Central memory CD8-positive, alpha-beta T cell (primary cell): ENCODE data around the gene SLC2A10.
A peak's percentile ranks its signal among the peaks of the same experiment; 100 is the strongest.

Experiments used
- ATAC-seq: fragments of 150-1000 bp; cut with Tn5 transposase; replicated peaks from 2 replicates; pipeline ENCODE4 v1.10.0; 2022; ENCODE audit warnings: mild to moderate bottlenecking, moderate FRiP score, moderate number of reproducible peaks; ENCODE audit not compliant: poor library complexity, severe bottlenecking; ENCODE audit errors: extremely low read depth
- DNase-seq, 2 donors: peaks; one replicate each; pipeline ENCODE4 v3.0.0; 2021; ENCODE audit warnings: low spot score in 2 of 2
- H3K27ac Mint-ChIP-seq: one replicate; pipeline ENCODE4 v1.8.0; 2022; ENCODE audit warnings: low read depth, mild to moderate bottlenecking, moderate library complexity, mixed read lengths
- H3K27me3 Mint-ChIP-seq: one replicate; pipeline ENCODE4 v1.8.0; 2022; ENCODE audit warnings: mixed read lengths
- H3K36me3 Mint-ChIP-seq: one replicate; pipeline ENCODE4 v1.8.0; 2022; ENCODE audit warnings: mild to moderate bottlenecking, moderate library complexity, mixed read lengths; ENCODE audit not compliant: insufficient read depth
- H3K4me1 Mint-ChIP-seq: one replicate; pipeline ENCODE4 v1.8.0; 2022; ENCODE audit warnings: mixed read lengths
- H3K4me3 Mint-ChIP-seq: one replicate; pipeline ENCODE4 v1.8.0; 2022; ENCODE audit warnings: mild to moderate bottlenecking, moderate library complexity, mixed read lengths
- H3K9me3 Mint-ChIP-seq: one replicate; pipeline ENCODE4 v1.8.0; 2022; ENCODE audit warnings: mixed read lengths

Gene SLC2A10

DNA sequence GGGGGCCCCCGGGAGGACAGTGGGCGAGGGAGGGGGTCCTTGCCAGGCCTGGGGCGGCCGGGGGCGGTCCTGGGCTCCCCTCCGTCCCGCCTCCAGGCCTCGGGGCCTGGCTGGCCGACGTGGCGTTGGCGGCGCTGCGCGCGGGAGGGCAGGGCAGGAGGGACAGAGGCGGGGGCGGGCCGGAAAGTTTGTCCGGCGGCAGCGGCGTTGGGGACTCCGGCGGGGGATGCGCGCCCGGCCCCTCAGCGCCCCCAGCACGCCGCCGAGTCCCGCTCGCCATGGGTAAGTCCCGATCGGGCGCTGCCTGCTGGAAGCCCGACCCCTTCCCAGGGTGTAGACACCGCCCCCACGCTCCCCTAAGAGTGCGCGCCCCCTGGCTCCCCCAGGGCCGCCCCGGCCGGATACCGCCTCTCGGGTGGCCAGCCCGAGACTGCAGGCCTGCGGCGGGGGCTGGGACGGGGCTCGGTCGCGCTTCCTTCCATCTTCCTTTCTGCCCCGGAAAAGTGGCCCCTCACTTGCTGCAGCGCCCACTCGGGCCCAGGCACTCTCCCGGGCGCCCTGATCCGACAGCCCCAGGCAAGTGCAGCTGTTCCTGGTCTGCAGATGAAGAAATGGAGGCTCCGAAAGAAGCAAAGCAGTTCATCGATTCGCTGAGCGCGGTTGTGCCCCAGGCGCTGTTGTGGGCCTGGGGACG, at the start of gene SLC2A10:
Gene SLC2A10 (plus strand): TSS at position 191 of the 694 bp plus-strand sequence. CDS start 88 bp downstream, at position 279.
- DNase-seq, result no peak
- H3K27ac Mint-ChIP-seq, result peak within 1 kb of the TSS; percentile 29
- no peaks in the 10 kb centered on the region for H3K9me3 Mint-ChIP-seq
- peaks cover 77% of the 10 kb centered on the region for H3K27me3 Mint-ChIP-seq
- H3K4me1 Mint-ChIP-seq, result peaks cover 15% of the 10 kb centered on the region
- ATAC-seq, result peak; percentile 6
- peaks cover 2% of the 10 kb centered on the region for H3K36me3 Mint-ChIP-seq
- H3K4me3 Mint-ChIP-seq, result peak within 1 kb of the TSS; percentile 57

DNA sequence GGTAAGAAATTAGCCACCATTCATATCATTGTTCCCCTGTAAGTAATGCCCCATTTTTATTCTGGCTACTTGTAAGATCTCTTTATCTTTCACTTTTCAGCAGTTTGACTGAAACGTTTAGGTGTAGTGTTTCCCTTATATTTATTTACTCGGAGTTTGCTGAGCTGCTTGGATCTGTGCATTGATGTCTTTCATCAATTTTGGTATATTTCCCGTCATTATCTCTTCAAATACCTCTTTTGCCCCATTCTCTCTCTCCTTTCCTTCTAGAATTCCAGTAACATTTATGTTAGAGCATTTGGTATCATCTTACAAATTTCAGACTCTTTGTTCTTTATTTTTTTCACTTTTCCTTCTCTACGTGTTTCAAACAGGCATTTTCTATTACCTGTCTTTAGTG, 49.0 kb upstream of the SLC2A10 start:
- no peak for ATAC-seq
- no peaks in the 10 kb centered on the region for H3K27me3 Mint-ChIP-seq
- H3K4me1 Mint-ChIP-seq, result no peaks in the 10 kb centered on the region
- H3K9me3 Mint-ChIP-seq, result no peaks in the 10 kb centered on the region
- DNase-seq, result no peak
- peaks cover under 1% of the 10 kb centered on the region for H3K36me3 Mint-ChIP-seq
- H3K27ac Mint-ChIP-seq, result no peak overlapping the region
- H3K4me3 Mint-ChIP-seq, result no peak overlapping the region

DNA sequence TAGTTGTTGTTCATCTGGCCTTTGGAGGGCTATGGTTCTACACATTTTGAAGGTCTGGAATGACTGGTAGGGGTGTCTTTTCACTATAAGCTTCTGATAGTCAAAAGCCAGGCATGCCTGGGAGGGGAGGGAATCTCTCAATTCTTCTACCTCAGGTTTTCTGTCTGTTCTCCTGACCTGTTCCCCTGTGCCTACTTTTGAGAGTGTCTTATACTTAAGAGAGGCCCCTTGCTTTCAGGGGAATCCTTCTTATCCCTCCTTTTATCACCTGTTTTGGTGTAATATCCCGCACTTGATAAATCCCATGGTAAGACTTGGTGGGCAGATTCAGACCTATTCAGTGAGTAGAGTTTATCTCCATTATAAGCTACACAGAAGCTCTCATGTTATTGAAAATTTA, 47.8 kb upstream of the SLC2A10 start:
- H3K27ac Mint-ChIP-seq, result no peak overlapping the region
- peaks cover 1% of the 10 kb centered on the region for H3K36me3 Mint-ChIP-seq
- no peaks in the 10 kb centered on the region for H3K27me3 Mint-ChIP-seq

DNA sequence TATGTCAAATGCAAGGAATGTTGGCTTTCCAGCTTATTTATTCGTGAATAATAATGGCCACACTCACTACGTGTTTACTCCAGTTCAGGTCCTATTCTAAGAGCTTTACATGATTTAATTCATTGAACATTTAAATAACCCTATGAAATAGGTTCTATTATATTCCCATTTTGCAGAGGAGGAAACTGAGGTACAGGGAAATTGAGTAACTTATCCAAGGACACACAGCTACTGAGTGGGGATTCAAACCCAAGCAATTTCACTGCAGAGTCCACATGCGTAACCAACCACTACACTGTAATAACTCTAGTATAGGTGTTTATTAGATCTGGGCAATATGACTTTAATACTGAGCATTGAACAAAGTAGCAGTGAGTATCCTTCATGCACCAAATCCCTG, 45.9 kb upstream of the SLC2A10 start:
- Mint-ChIP-seq H3K4me1 (no peaks in the 10 kb centered on the region), H3K9me3 (no peaks in the 10 kb centered on the region), H3K36me3 (peaks cover 1% of the 10 kb centered on the region), H3K27ac (no peak overlapping the region), H3K27me3 (no peaks in the 10 kb centered on the region), H3K4me3 (no peak overlapping the region)
- no peak for DNase-seq
- no peak for ATAC-seq

More for the DNA sequence above, 47.8 kb upstream of the SLC2A10 start:
- Mint-ChIP-seq H3K4me3 (no peak overlapping the region), H3K4me1 (no peaks in the 10 kb centered on the region), H3K9me3 (no peaks in the 10 kb centered on the region)
- no peak for ATAC-seq
- no peak for DNase-seq

DNA sequence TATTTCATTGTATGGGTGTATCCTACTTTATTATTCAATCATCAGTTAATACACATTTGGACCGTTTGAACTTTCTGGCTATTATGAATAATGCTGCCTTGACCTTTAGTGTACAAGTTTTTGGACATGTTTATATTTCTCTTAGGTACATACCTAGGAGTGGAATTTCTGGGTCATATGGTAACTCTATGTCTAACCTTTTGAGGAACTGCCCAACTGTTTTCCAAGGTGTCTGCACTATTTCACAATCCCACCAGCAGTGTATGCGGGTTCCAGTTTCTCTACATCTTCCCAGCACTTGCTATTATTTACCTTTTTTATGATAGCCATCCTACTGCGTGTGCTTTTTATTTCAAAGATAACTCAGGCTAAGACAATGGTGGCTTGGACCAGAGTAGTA, 43.8 kb upstream of the SLC2A10 start:
- Mint-ChIP-seq H3K9me3 (peaks cover 4% of the 10 kb centered on the region), H3K36me3 (peaks cover 1% of the 10 kb centered on the region), H3K4me1 (no peaks in the 10 kb centered on the region), H3K27me3 (no peaks in the 10 kb centered on the region), H3K27ac (no peak overlapping the region), H3K4me3 (no peak overlapping the region)
- no peak for DNase-seq
- no peak for ATAC-seq

DNA sequence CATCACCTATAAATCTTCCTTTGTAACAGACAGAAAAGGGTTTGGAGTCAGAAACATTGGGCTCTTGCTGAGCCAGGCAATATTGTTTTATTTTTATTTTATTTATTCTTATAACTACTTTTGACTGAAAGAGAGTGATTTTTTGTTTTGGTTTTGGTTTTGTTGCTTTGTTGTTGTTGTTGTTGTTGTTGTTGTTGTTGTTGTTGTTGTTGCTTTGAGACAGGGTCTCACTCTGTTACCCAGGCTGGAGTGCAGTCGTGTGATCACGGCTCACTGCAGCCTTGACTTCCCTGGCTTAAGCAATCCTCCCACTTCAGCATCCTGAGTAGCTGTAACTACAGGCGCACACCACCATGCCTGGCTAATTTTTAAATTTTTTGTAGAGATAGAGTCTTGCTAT, 43.1 kb upstream of the SLC2A10 start:
- Mint-ChIP-seq H3K4me1 (no peaks in the 10 kb centered on the region), H3K27me3 (no peaks in the 10 kb centered on the region), H3K9me3 (peaks cover 9% of the 10 kb centered on the region), H3K4me3 (no peak overlapping the region), H3K36me3 (peaks cover 1% of the 10 kb centered on the region), H3K27ac (no peak overlapping the region)
- no peak for DNase-seq
- ATAC-seq, result no peak

DNA sequence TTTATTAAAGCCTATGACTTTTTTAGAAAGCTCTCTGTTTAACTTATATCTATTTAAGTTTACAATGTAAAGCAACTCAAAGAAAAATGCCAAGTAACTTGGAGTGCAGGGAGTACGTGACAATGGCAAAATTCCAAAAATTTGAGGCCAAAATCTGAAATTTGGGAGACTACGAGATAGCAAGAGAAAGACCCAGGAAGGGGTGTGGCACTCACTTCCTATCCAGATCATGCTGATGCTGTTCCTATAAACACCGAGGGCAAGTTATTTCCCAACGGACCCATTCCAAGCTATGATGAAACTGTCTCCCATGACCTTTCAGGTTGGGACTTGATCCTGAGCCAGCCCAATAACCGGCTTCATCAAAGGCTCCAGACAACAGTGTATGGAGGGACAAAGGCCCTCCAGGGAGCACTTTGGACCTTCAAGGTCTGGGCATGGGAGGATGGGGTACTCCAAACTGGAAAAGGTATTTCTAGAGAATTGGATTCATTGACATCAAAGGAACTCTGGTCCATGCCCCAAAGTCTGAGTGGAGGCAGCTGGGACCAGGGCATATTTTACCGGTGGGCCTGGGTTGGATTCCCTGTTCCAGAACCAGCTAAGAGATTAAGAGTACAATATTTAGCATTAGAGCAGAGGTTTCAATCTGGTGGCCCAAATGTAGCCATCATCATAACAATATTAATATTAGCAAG, 42.5 kb upstream of the SLC2A10 start:
- Mint-ChIP-seq H3K9me3 (peaks cover 11% of the 10 kb centered on the region), H3K27me3 (no peaks in the 10 kb centered on the region), H3K4me3 (no peak overlapping the region), H3K36me3 (peaks cover 1% of the 10 kb centered on the region), H3K27ac (no peak overlapping the region), H3K4me1 (no peaks in the 10 kb centered on the region)
- no peak for DNase-seq
- no peak for ATAC-seq

DNA sequence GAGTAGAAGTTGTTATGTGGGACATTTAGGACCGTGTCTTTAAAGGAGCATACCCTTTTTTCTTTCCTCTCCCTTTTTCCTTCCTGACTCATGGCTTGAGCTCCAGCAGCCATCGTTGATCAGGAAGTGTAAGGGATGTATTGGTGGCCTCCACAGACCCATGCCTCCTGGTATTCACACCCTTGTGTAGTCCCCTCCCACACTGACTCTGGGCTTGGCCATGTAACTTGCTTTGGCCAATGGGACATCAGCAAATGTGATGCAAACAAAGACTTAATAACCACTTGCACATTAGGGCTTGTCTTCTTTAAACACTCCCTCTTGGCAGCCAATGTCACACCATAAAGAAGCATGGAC, 39.2 kb upstream of the SLC2A10 start:
- Mint-ChIP-seq H3K4me1 (no peaks in the 10 kb centered on the region), H3K36me3 (peaks cover 1% of the 10 kb centered on the region), H3K27me3 (no peaks in the 10 kb centered on the region), H3K9me3 (peaks cover 11% of the 10 kb centered on the region), H3K27ac (no peak overlapping the region), H3K4me3 (no peak overlapping the region)
- ATAC-seq, result no peak
- no peak for DNase-seq

DNA sequence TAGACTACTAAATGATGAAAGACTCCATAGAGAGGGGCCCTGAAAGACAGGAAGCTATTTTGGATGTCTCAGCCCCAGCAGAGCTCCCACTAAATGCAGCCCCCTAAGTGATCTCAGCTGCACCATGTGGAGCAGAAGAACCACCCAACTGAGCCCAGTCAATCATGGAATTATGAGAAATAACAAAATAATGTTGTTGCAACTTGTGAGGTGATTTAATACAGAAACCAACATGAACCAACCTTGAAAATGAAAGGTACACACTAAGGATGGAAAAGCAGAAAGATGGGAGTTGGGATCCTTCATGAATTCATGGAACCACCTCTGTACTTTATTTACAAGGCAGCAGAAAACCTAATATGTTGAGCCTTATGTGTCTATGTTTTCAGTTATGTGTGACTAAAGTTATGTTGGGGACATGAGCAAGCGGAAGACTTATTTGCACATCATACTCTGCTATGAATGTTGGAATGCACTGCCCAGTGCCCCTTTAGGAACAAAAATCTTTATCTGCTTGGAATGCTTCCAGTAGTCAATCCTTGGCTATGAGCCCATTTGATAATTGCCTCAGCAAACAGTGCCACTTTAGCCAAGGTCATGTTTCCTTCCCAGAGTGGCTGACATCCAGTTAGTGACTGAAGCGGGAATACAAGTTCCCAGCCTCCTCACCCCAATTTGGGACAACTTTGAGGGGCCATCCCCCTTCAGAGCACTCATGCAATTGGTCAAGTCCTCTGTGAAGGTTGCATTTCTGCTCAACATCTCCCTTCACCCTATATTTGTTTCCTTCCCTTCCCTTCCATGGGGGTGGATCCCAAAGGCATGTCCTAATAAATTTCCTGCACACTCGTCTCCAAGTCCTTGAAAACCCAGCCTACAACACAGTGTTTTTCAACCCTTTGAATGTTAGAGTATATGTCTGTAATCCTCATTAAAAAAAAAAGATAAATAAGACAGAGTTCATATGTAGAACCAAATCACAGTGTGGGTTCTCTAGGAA, 38.6 kb upstream of the SLC2A10 start:
- no peaks in the 10 kb centered on the region for H3K4me1 Mint-ChIP-seq
- no peak overlapping the region for H3K27ac Mint-ChIP-seq
- ATAC-seq, result no peak
- H3K4me3 Mint-ChIP-seq, result no peak overlapping the region
- no peaks in the 10 kb centered on the region for H3K27me3 Mint-ChIP-seq
- no peak for DNase-seq
- H3K36me3 Mint-ChIP-seq, result no peaks in the 10 kb centered on the region
- H3K9me3 Mint-ChIP-seq, result peaks cover 11% of the 10 kb centered on the region

DNA sequence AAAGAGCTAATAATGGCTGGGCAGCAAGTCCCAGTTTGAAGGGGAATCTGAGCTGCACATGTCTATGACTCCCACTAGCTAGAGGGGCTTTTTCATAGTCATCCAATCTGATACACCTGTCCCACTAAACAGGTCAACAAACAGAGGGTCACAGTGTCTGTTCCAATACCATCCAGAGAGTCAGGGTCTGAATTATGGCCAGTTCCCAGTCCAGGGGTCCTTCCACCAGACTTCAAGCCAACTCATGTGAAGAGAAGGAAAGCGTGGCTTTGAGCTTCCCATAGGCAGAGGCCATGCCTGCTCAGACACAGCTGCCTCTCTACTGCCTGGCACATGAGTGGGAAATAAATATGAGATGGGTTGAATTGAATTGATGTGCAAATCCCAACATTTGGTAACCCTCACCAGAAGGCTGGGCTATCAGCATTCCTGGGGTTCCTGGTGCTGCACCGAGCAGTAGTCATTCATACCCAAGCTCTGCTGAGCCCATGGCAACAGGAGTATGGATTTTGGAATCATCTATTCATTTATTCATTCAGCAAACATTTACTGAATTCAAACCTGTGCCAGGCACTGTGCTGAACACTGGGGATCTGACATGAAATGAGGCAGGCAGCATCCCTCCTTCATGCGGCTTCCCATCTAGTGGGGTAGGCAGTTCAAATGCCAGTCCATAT, 37.4 kb upstream of the SLC2A10 start:
- no peaks in the 10 kb centered on the region for H3K36me3 Mint-ChIP-seq
- no peak overlapping the region for H3K27ac Mint-ChIP-seq
- peaks cover 11% of the 10 kb centered on the region for H3K9me3 Mint-ChIP-seq
- no peak for ATAC-seq
- no peaks in the 10 kb centered on the region for H3K4me1 Mint-ChIP-seq
- no peaks in the 10 kb centered on the region for H3K27me3 Mint-ChIP-seq
- no peak overlapping the region for H3K4me3 Mint-ChIP-seq
- DNase-seq, result no peak

DNA sequence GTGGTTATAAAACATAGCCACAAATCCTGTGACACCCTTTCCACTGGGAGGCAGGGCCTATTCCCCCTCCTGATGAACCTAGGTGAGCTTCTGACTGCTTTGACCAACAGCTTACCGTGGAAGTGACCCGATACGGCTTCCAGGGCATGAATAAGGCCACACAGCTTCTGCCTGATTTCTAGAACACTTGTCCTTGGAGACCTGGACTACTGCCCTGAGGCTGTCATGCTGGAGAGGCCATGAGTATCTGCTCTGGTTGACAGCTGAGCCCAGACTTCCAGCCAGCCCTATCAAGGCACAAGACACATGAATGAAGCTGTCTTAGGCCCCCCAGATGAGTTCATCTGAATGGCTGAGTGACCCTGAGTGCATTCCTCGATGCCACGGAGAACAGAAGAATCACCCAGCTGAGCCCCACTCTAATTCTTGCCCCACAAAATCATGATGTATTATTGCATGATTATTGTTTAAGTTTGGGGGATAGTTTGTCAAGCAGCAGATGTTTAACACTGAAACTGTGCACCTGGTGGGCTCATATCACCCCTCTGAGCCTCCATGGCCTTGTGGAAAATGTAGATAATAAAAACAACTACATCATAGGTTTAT, 36.8 kb upstream of the SLC2A10 start:
- Mint-ChIP-seq H3K27me3 (no peaks in the 10 kb centered on the region), H3K9me3 (peaks cover 11% of the 10 kb centered on the region), H3K36me3 (no peaks in the 10 kb centered on the region), H3K4me3 (no peak overlapping the region), H3K4me1 (no peaks in the 10 kb centered on the region), H3K27ac (no peak overlapping the region)
- DNase-seq (no peak), ATAC-seq (no peak)
